SK-N-SH (cell line): ENCODE results near the gene COL4A6. TPM values are rescaled to one million over a fixed set of nuclear protein-coding genes. Genes with fewer than 3 reads are reported as not detected.

Experiments used
- polyA plus RNA-seq, 3 experiments: library from polyadenylated mRNA; depleted of rRNA; stranded (reverse); fragments of >200 nt; gene quantifications; 2 replicates each; pipeline ENCODE4 v1.2.3, GENCODE V29; 2012

The COL4A6 gene
- polyA plus RNA-seq, 1 of the 3 experiments (the other 2 are of a cell fraction), result not detected

Other genes starting within 250 kb of the COL4A6 start
- 0.02 and 0.11 TPM in 2 replicates for gene COL4A5, start 1.4 kb upstream of the COL4A6 start, polyA plus RNA-seq (2012; rRNA removed)